ENCODE data around the gene KLK12.

GRCh38 chr19:51063664-51064063, 28.9 kb upstream of the KLK12 start:
- TF ChIP-seq YY1 (IDR thresholded peaks at IDR 0.05; ENCODE audit: insufficient read depth, insufficient read length) (no peak), ZNF274 (IDR thresholded peaks at IDR 0.05; ENCODE audit: low read depth, low read length) (no peak), SUZ12 (IDR thresholded peaks at IDR 0.05; ENCODE audit: extremely low read depth, insufficient read depth, insufficient read length) (no peak)

All from NT2/D1 (cell line).